ENCODE data around the gene CARD10.

Gene CARD10

DNA sequence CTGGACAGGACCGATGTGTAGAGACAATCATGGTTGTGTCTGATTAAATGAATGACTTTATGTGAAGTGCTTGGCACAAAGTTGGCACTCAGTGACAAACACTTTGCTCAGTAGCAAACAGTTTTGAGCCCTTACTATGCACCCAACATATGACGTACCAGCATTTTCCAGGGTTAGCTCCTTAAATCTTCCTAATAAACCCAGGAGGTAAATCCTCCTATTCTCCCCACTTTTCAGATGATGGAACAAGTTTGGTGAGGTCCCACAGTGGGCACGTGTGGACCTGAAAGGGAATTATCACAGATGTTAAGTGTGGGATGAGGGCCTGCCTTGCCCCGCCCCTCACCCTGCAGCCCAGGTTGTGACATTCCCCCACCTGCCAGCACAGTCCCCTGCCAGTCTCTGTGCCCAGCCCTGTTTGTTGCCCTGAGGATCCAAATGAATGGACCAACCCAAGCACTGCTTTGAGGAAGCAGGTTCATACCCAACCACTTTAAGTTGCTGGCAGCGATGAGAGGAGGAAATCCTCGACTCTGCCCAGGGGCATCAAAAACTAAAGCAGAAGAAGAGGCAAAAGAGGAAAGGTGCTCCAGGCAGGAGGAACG, 6.6 kb upstream of the CARD10 start:
- no peak for DNase-seq (ENCODE audit: low spot score)

DNA sequence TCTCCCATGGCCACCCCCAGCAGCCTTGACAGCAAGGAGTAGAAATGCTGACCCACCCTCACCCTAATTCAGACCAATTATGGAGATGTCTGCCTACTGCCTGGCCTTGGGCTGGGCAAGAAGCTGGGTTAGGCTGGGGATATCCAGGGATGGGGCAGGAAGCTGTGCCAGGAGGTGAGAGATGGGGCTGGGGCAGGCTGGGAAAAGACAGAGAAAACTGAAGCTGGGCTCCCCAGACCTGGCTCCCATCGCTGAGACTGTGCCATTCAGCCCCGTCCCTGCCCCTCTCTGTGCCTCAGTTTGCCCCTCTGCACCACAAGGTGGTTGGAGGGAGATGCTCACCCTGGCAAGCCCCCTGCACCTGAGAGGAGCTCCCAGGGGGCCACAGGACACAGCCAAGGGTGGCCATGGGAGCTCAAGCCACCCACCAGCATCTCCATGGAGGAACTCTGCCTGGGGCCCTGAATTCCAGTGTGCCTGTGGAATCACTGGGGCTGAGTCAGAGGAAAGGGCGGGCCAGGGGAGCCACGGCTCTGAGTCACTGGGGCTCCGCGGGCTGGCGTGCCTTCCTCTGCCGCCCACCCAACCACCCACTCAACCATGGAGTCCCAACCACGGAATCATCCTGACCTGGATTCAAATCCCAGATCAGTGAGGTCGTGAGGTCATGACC, 6.0 kb upstream of the CARD10 start:
- no peak for DNase-seq (ENCODE audit: low spot score)

DNA sequence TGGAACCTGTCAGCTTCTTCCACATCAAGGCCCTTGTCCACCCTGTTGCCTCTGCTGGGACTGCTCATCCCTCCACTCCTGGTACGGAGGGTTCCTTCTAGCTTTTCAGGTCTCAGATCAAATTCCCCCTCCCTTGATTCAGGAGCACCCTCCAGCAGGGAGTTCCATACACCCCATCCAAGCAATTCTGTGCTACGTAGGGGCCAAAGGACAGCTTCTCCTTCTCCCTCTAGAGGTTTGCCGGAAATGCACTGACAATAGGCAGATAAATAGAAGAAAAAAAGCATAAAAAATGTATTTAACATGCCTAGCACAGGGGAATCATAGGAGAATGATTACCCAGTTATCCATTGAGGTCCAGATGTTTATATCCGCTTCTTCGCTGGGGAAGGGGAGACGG, 3.3 kb upstream of the CARD10 start:
- DNase-seq (ENCODE audit: low spot score) = no peak

DNA sequence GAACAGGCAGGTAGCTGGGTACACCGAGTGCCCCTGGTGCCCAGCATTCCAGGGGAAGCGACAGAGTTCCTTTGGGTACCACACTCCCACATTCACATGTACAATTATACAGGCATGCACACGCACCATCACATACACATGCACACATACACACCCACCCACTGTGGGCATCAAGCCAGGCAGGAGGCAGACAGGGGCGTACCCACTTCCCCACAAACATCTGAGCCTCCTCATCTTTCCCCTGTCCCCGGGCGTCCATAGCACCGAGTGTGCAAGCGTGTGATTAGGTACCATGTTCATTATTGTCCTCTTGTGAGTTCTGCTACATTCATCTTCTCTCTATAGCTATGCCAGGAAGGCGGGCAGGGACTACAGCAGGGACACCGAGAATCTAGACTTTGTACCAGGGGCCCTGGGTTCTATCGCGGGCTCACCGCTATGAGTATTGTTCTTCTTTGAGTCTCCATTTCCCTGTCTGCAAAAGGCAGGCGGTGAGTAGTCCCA, 2.1 kb upstream of the CARD10 start:
- DNase-seq (ENCODE audit: low spot score) = no peak

DNA sequence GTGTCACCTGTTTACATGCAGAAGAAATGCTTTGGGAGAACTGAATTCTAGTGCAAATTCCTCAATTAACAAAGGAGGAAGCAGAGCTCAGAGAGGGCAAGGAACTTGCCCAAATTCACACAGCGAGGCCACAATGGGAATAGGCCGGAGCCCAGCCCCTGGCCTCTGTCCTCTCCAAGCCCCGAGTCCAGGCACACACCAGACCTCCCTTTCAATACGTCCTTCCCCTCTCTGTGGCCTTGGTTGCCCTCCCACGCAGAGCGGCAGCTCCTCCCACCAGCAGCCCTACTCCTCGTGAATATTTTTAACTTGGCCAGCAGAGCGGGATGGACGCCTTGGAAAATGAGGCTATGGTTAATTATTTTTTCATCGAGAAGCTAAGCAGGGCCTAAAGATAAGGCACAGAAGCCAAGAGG, 1.6 kb upstream of the CARD10 start:
- DNase-seq (ENCODE audit: low spot score) = no peak

DNA sequence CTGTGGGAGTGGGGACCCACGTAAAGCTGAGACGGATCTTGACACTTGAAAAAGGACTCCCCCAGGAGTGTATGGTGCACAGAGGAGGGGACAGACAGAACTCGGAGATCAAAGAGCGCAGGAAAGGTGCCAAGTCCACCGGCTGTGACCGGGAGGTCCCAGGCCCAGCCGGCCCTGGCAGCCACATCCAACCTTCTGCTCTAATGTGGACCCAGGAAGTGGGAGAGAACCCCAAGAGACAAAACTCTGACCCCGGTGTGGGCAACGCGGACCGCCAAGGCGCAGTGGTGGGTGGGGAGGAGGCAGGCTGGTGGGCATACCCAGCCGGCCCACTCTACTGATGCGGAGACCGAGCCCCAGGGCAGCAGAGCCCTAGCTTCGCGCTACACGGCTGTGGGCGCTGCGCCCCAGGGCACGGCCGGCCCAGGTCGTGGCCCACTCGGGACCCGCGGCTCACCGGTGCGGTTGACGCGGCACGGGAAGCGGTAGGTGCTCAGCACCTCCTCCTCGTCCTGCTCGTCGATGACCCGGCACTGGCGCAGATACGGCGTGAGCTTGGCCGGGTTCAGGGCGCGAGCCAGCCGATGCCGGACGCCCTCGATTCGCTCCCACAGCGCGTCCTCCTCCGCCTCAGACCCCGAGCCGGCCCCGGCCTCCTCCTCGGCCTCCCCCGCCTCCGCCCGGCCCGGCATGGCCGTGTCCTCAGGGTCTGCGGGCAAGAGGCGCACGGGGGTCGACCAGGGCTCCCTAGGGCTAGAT, 527 bp downstream of the CARD10 start:
- DNase-seq (ENCODE audit: low spot score) = no peak

DNA sequence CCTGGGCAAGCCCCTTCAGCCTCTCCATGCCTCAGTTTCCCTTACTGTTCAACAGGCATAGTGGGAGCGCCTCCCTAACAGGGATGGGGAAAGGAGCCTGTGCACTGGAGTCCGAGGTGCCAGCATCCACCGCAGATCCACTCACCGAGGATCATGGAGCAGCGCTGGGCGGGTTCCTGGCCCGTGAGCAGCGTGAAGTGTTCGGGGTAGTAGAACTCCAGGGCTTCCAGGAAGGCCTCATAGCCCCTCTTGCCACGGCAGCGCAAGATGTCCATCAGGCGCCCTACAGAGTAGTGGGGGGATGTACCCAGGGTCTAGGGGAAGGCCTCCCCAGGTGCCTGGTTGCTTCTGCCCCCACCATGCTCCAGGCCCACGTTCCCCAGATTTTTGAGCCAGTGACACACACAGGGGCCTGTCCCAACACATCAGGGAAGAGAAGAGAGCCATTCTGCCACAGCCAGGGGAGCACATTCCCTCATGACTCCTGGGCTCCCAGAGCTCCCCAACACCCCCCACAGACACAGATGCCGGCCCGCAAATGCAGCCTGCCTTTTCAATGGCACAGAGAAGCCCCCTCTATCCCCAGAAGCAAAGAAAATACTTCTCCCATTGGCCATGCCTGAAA, 1.3 kb downstream of the CARD10 start:
- DNase-seq (ENCODE audit: low spot score) = no peak

DNA sequence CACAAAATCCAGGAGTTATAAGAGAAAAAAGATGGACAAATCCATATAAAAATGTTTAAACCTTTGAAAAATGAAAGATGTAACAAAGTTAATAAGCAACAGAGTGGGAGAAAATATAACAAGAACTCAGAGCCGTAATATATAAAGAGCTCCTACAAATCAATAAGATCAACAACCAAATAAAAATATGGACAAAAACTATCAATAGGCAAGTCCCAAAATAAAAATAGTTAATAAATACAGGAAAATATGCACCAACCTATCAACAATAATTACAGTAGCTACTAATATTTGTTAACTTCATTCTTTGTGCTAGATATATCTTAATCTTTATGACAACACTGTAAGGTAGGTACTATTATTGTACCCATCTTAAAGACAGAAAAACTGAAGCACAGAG, 2.8 kb downstream of the CARD10 start:
- no peak for DNase-seq (ENCODE audit: low spot score)

DNA sequence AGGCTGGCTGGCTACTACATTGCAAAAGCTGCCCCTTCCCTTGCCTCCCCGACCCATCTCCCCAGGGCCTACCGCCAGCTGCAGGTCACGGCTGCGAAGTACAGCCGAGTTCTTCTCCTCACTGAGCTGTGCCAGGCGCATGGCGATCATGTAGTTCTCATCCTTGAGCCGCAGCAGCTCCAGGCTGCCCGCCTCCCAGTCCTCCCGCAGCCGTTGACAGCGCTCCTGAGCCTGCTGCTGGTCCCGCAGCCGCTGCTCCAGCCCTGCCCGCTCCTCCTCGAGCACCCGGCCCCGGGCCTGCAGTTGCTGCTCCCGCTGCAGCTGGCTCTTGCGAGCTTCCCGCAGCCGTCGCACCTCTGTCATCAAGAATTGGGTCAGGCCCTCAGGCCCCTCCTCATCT, 3.3 kb downstream of the CARD10 start:
- DNase-seq (ENCODE audit: low spot score) = no peak

DNA sequence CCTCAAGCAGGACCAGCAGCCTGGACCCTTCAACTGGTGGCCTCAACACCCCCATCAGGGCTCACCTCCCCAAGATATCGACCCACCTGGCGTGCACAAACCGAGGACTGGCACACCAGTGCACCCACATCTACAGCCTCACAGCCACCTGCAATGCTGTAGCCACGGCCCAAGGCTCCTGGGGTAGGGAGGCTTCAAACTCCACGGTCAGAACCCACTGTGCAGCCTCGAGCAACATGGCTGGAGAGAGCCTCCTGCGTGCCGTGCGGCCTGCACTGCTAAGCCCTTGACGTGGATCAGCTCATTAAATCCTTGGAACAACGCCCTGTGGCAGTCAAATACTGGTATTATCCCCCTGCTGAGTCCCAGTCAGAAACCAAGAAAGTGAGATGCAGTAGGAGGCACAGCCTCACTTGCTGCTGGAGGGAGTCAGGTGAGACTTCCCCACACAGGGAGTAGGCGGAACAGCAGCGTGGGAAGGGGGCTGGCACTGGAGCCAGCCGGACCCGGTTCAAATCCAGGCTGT, 4.6 kb downstream of the CARD10 start:
- DNase-seq (ENCODE audit: low spot score) = no peak

DNA sequence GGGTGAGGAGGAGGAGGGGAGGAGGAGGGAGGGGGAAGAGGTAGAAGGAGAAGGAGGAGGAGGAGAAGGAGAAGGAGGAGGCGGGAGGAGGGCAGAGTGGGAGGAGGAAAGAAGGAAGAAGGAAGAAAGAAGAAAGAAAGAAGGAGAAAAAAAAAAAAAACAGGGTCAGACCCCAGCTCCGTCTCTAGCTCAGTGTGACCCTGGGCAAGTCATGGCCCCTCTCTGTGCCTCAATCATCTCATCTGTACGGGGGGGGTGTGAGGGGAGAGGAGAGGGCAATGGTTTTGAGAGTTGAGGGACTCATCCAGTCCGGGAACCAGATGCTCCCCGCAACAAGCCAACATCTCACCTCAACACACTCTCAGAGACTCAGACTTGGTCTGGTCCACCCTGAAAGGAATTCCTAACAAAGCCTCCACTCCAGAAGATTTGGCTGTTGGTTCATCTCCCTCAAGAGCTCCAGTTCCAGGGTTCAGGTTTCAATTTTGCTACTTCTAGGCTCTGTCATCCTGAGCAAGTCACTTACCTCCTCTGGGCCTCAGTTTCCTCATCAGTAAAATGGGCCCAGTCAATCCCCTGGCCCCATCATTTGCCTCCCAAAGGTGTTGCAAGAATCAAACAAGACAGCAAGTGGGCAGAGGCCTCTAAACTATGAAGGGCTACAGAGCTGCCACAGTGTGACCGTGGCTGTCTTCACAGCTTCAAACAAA, 7.7 kb downstream of the CARD10 start:
- DNase-seq (ENCODE audit: low spot score) = no peak

DNA sequence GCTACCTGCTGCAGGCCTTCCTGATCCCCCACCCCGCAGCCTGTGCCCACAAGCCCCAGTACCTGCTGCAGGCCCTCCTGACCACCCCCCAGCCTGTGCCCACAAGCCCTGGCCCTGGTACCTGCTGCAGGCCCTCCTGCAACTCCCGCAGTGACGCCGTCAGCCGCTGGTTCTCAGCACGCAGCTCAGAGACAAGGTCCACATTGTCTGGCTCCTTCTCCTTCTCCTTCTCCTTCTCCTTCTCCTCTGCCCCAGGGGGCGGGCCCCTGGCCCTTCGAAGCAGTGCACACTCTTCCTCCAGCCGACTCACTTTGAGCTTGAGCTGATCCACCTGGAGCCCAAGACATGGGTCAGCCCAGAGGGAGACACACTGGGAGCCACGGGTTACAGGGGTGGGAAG, 9.1 kb downstream of the CARD10 start:
- no peak for DNase-seq (ENCODE audit: low spot score)

DNA sequence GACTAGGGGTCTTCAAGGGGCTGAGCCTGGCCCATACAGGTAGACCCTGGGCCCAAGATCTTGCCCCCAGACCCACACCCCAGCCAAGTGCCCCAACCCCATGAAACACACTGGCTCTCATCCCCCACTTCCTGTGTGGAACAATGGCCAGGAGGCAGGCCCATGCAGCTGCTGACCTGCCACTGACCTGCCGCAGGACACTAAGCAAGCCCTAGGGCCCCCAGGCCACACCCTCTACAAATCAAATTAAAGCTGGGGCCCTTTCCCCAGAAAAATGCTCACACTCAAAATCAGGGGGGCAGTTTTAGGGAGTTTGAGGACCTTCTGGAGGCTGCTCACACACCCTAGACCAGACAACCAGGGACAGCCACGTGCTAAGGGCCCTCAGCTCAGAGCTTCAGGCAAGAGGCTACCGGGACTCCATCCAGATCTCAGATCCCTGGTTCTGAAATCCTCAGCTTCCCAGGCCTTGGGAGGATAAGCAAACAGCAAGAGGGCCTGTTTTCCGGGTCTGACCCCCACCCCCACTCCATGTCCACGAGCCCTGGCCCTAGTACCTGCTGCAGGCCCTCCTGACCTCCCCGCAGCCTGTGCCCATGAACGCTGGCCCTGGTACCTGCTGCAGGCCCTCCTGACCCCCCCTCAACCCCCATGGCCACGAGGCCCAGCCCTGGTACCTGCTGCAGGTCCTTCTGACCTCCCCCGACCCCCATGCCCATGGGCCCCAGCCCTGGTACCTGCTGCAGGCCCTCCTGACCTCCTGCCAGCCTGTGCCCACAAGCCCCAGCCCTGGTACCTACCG, 10.0 kb downstream of the CARD10 start:
- DNase-seq (ENCODE audit: low spot score) = no peak

DNA sequence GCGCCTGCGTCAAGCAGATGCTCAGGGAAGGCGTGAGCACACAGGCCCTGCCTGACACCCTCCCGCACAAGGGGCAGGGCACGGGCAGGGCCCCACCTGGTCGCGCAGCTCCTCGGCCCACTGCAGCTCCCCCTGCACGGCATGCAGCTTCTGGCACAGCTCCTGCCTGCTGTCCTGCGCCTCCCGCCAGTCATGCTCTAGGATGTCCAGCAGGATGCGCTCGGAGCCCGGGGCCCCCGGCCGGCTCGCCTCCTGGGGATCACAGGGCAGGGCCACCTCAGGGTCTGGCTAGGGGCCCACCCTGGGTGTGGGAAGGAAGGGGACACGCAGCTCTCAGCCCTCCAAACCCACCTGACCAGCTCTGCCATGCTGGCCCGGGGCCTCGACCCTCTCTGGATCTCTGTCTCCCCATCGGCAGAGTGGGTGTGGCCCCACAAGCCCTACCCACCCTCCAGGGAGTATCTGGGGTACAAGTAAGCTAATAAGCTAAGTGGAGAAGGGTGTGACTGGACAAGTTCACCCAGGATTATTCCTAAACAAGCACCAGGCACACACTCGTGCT, 10.7 kb downstream of the CARD10 start:
- no peak for DNase-seq (ENCODE audit: low spot score)

DNA sequence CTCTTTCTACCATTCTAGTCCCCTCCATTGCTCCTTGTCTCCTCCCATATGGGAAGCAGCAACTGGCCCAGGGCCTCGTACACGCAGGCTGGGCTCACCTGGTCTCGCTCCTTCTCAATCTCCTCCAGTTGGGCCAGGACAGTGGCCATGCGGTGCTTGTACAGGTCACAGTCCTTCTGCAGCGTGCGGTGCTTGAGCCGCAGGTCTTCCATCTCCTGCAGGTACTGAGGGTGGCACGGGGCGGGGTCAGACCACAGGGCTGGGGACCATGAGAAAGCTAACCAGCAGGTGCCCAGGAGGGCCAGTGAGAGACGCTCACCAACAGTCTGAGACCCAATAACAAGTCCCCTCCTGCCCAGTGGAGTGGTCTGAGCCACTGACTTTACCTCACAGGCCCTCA, 11.5 kb downstream of the CARD10 start:
- DNase-seq (ENCODE audit: low spot score) = no peak

DNA sequence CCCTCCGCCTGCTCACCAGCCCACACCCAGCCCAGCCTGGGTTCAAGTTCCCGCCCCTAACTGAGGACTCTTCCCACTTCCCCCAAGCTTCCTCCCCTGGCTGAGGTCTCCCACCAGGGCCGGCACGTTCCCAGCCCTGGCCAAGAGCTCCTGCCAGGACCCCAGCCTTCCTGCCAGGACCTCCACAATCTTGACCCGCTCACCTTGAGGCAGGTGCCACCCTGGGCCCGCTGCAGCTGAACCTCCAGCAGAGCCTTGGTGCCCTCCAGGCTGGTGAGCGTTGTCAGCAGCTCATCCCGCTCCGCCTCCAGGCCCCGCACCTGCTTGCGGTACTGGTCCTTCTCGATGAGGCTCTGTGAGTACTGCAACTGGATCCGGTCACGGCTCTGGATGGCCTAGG, 13.2 kb downstream of the CARD10 start:
- no peak for DNase-seq (ENCODE audit: low spot score)

DNA sequence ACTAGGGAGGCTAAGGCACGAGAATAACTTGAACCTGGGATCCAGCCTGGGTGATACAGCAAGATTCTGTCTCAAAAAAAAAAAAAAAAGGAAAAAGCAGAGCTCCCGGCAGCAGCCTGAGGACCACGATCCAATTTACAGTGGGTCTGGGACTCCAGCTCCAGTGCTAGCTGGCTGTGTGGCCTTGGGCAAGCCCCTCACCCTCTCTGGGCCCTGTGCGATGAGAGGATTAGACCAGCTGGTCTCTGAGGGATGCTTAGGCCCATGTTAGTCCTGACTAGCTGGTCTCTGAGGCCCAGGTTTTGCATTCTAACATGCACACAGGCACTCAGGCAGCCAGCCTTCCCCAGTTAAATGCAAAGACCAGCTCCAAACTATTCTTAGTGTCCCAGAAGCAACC, 13.7 kb downstream of the CARD10 start:
- no peak for DNase-seq (ENCODE audit: low spot score)

DNA sequence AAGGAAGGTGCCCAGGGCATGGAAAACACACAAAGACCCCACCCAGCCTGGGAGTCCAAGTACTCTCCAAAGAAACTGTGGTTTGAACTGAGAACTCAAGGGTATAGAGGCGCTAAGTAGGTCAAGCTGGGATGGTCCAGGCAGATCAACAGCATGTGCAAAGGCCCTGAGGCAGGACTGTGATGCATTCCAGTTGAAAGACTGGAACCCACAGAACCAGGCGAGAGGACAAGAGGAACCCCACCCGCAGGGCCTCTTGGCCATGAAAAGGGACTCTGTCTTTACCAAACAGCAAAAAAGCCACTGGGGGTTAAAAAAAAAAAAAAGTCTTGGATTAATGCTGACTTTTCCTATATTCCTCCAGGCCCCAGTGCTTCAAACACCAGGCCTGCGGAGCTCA, 14.3 kb downstream of the CARD10 start:
- no peak for DNase-seq (ENCODE audit: low spot score)

DNA sequence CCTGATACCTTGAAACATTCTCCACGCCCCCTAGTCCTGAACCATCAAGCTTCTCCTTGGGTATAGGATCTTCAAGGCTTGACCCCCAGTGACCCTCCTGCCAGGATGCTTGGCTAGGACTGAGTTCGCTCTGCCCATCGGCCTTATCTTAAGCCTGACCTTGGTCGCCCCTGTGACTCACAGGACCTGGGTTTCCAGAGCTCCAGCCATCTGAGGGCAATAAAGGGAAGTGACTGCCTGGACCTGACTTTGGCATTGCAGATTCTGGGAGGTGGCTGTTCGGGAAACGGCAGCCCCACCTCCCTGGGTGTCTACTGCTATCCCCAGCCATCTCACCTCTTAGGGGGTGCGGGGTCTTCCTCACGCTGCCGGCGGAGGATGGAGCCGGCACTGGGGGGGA, 15.4 kb downstream of the CARD10 start:
- no peak for DNase-seq (ENCODE audit: low spot score)

DNA sequence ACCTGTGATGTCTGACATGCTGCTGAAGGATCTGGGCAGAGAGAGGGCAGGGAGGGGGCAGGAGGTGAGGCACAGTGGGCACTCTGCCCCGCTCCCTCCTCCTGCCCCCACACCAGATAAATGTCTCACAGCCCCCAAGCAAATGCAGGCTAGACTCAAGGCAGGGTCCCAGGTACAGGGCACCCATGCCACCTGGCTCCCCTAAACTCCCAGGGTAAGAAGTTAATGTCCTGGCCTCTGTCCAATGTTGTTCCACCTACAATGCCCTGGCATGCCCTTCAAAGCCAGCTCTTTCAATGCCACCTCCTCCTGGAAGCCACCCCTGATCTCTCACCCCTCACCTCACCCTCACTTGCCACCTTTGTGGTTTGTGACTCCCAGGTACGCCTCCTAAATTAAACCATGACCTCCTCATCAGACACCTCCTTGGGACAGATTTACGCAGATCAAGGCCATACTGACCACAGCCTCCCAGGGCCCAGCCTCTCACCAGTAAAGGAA, 16.0 kb downstream of the CARD10 start:
- no peak for DNase-seq (ENCODE audit: low spot score)
